Smooth muscle cell (in vitro differentiated cells): ENCODE results near the gene VAMP5. TPM values are rescaled to one million over a fixed set of nuclear protein-coding genes. Genes with fewer than 3 reads are reported as not detected.
"Not testable (repeated sequence)": the region's sequence is repeated elsewhere in the genome, so short reads cannot be mapped to it uniquely, and the experiment has no call there.

ENCODE experiments used
- DNase-seq: peaks from one replicate; lab custom pipeline; 2025; ENCODE audit not compliant: unreplicated experiment; lab: John Stamatoyannopoulos, UW
- H2AFZ ChIP-seq: fragments of 200-600 bp; sonication (generic); 2 replicates; pipeline ENCODE4 v1.6.0; 2016; ENCODE audit warnings: antibody characterized with exemption, low read depth, mild to moderate bottlenecking
- H3F3A ChIP-seq: fragments of 200-600 bp; sonication (generic); 2 replicates; pipeline ENCODE4 v1.6.0; 2017; ENCODE audit warnings: antibody characterized with exemption, low read depth
- H3K27ac ChIP-seq: fragments of 200-600 bp; sonication (generic); 2 replicates; pipeline ENCODE4 v1.5.1; 2016; ENCODE audit warnings: low read depth, mild to moderate bottlenecking
- H3K27me3 ChIP-seq: fragments of 200-600 bp; sonication (generic); 2 replicates; pipeline ENCODE4 v1.6.1; 2016; ENCODE audit warnings: low read depth, mild to moderate bottlenecking
- H3K36me3 ChIP-seq: fragments of 200-600 bp; sonication (generic); 2 replicates; pipeline ENCODE4 v1.5.1; 2016; ENCODE audit warnings: low read depth
- H3K4me1 ChIP-seq: fragments of 200-600 bp; sonication (generic); 2 replicates; pipeline ENCODE4 v1.5.1; 2016; ENCODE audit warnings: low read depth
- H3K4me2 ChIP-seq: fragments of 200-600 bp; sonication (generic); 2 replicates; pipeline ENCODE4 v1.6.0; 2016; ENCODE audit warnings: mild to moderate bottlenecking
- H3K4me3 ChIP-seq: fragments of 200-600 bp; sonication (generic); 2 replicates; pipeline ENCODE4 v1.5.1; 2016; ENCODE audit warnings: mild to moderate bottlenecking
- H3K79me2 ChIP-seq: fragments of 200-600 bp; sonication (generic); 2 replicates; pipeline ENCODE4 v1.6.0; 2016; ENCODE audit warnings: low read depth, mild to moderate bottlenecking
- H3K9ac ChIP-seq: fragments of 200-600 bp; sonication (generic); 2 replicates; pipeline ENCODE4 v1.6.0; 2016; ENCODE audit warnings: low read depth
- H3K9me3 ChIP-seq: fragments of 200-600 bp; sonication (generic); replicated peaks from 2 replicates; pipeline ENCODE4 v1.5.1; 2016; ENCODE audit warnings: low read depth
- H4K20me1 ChIP-seq: fragments of 200-600 bp; sonication (generic); 2 replicates; pipeline ENCODE4 v1.6.0; 2016; ENCODE audit warnings: low read depth
- CTCF ChIP-seq: fragments of 200-600 bp; sonication (generic); IDR thresholded peaks from 2 replicates; pipeline ENCODE4 v1.5.1; 2017; ENCODE audit warnings: borderline replicate concordance, mild to moderate bottlenecking, antibody characterized with exemption; ENCODE audit not compliant: insufficient read depth, poor library complexity, severe bottlenecking
- WGBS: methylation state at CpG from one replicate; pipeline ENCODE4 v1.1.7; 2016; ENCODE audit warnings: low lambda C conversion rate; 5-methylcytosine and 5-hydroxymethylcytosine counted together
- polyA plus RNA-seq: library from polyadenylated mRNA; unstranded; fragments of >200 nt; fragmentation: Nextera tagmentation; extraction: Ambion mirVana; gene quantifications from 2 replicates; pipeline ENCODE4 v1.2.1, GENCODE V29; 2016
- total RNA-seq: library from RNA; depleted of rRNA; stranded (reverse); fragments of >200 nt; gene quantifications from 2 replicates; pipeline ENCODE4 v1.2.3, GENCODE V29; 2014

The VAMP5 gene
- total and polyA plus RNA-seq, 2 experiments from 2014 or later = 6.6 to 35.9 TPM

DNA sequence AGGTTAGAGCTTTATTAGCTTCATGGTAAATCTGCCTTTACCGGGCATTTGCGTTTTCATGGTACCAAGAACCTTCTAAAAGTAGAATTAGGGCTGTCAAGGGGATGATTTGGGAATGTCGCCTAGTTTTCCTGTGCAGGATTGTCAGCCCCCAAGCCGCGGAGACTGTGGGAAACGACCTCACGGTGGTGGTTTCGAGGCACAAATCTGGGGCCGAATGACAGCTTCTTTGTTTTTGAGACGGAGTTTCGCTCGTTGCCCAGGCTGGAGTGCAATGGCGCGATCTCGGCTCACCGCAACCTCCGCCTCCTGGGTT, 31.1 kb downstream of the VAMP5 start:
- no peaks in the 10 kb centered on the region for H3K9me3 ChIP-seq
- H3K9ac ChIP-seq = no peak overlapping the region
- DNase-seq = no peak
- H3K4me1 ChIP-seq = peaks cover 8% of the 10 kb centered on the region
- H4K20me1 ChIP-seq = peaks cover 19% of the 10 kb centered on the region
- peak overlapping the region; percentile 85 for H2AFZ ChIP-seq
- H3K4me3 ChIP-seq = peak overlapping the region; percentile 97
- peak overlapping the region; percentile 90 for H3K4me2 ChIP-seq
- H3K27me3 ChIP-seq = no peaks in the 10 kb centered on the region
- no peaks in the 10 kb centered on the region for H3K36me3 ChIP-seq
- WGBS = 96% methylated on average over 17 of the region's 17 CpGs
- H3F3A ChIP-seq = peaks cover 14% of the 10 kb centered on the region
- H3K79me2 ChIP-seq = peaks cover 52% of the 10 kb centered on the region
- H3K27ac ChIP-seq = no peak overlapping the region
- TF ChIP-seq CTCF = no peak

GRCh38 chr2:85617723-85618122, 33.5 kb downstream of the VAMP5 start:
- not testable (repeated sequence) for H3K4me1 ChIP-seq, H3K27ac ChIP-seq, H3K9me3 ChIP-seq, H2AFZ ChIP-seq, H3K9ac ChIP-seq, H3F3A ChIP-seq, H3K36me3 ChIP-seq, DNase-seq, H3K4me2 ChIP-seq, H3K27me3 ChIP-seq, H3K4me3 ChIP-seq
- WGBS = 94% methylated on average over 5 of the region's 5 CpGs
- peaks cover 59% of the 10 kb centered on the region for H3K79me2 ChIP-seq
- H4K20me1 ChIP-seq = peaks cover 29% of the 10 kb centered on the region

DNA sequence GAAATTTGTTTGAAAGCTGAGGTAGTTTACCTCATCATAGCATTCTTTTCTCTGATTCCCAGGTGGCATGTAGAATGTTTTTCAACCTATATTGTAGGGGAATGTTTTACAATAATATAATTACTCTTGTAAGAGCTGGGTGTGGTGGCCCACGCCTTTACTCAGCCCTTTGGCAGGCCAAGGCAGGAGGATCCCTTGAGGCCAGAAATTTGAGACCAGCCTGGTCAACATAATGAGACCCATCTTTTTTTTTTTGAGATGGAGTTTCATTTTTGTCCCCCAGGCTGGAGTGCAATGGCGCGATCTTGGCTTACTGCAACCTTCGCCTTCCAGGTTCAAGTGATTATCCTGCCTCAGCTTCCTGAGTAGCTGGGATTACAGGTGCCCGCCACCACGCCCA, 35.4 kb downstream of the VAMP5 start:
- Histone ChIP-seq H3F3A (no peaks in the 10 kb centered on the region), H3K4me3 (no peak overlapping the region), H3K9ac (no peak overlapping the region), H3K9me3 (no peaks in the 10 kb centered on the region), H3K79me2 (peaks cover 61% of the 10 kb centered on the region), H3K36me3 (peaks cover 10% of the 10 kb centered on the region), H2AFZ (no peak overlapping the region), H3K4me1 (peaks cover 8% of the 10 kb centered on the region), H3K27ac (no peak overlapping the region), H3K27me3 (no peaks in the 10 kb centered on the region), H4K20me1 (peaks cover 32% of the 10 kb centered on the region), H3K4me2 (no peak overlapping the region)
- DNase-seq = no peak
- TF ChIP-seq CTCF = no peak
- 98% methylated on average over 6 of the region's 6 CpGs for WGBS

GRCh38 chr2:85621338-85621737, 37.1 kb downstream of the VAMP5 start:
- Histone ChIP-seq H3K36me3 (peaks cover 15% of the 10 kb centered on the region), H3K4me2 (no peak overlapping the region), H3K4me1 (peaks cover 8% of the 10 kb centered on the region), H3K27me3 (no peaks in the 10 kb centered on the region), H2AFZ (no peak overlapping the region), H3F3A (no peaks in the 10 kb centered on the region), H3K9me3 (no peaks in the 10 kb centered on the region), H3K4me3 (no peak overlapping the region), H3K27ac (no peak overlapping the region), H3K9ac (no peak overlapping the region), H4K20me1 (peaks cover 32% of the 10 kb centered on the region), H3K79me2 (peaks cover 54% of the 10 kb centered on the region)
- TF ChIP-seq CTCF = no peak
- 100% methylated on average over 1 of the region's 1 CpG for WGBS
- no peak for DNase-seq
